K562 (cell line): ENCODE measurements around the gene TUBGCP6. TPM values are rescaled to one million over a fixed set of nuclear protein-coding genes. Genes with fewer than 3 reads are reported as not detected.
A peak's percentile ranks its signal among the peaks of the same experiment; 100 is the strongest.

Experiments used
- HNRNPL ChIP-seq: fragments of 200-400 bp; formaldehyde crosslinking; IDR thresholded peaks from 2 replicates; pipeline ENCODE4 v1.6.1; 2017; ENCODE audit warnings: low read depth, mild to moderate bottlenecking, low read length
- IRF2 ChIP-seq: sonication (generic); formaldehyde crosslinking; IDR thresholded peaks from 2 replicates; pipeline ENCODE4 v1.8.1; 2022; ENCODE audit warnings: mild to moderate bottlenecking, missing genetic modification reagents
- KLF16 ChIP-seq: IDR thresholded peaks from 2 replicates; pipeline ENCODE4 v1.6.1; 2016; ENCODE audit warnings: antibody characterized with exemption
- MBD2 ChIP-seq: sonication (generic); IDR thresholded peaks from 2 replicates; pipeline ENCODE4 v1.6.1; 2016; ENCODE audit warnings: low read depth, borderline replicate concordance
- MEF2D ChIP-seq: conservative IDR thresholded peaks from 2 replicates; pipeline ENCODE4 v1.6.1; 2016; ENCODE audit warnings: low read depth, missing genetic modification characterization, missing compliant biosample characterization
- MEIS2 ChIP-seq: fragments of 450-650 bp; IDR thresholded peaks from 2 replicates; pipeline ENCODE4 v1.6.1; 2014; ENCODE audit warnings: mild to moderate bottlenecking; ENCODE audit not compliant: partially characterized antibody
- PHB2 ChIP-seq: fragments of 450-650 bp; IDR thresholded peaks from 2 replicates; pipeline ENCODE4 v1.6.1; 2017; ENCODE audit warnings: low read depth
- SAP30 ChIP-seq: fragments of 200-600 bp; sonication (generic); IDR thresholded peaks from 2 replicates; pipeline ENCODE4 v1.6.1; 2012; ENCODE audit warnings: borderline replicate concordance, low read depth, mild to moderate bottlenecking, moderate library complexity, low read length, control low read depth, inconsistent platforms; ENCODE audit not compliant: insufficient read depth, poor library complexity, severe bottlenecking
- SREBF2 ChIP-seq: sonication (generic); formaldehyde crosslinking; IDR thresholded peaks from 2 replicates; pipeline ENCODE4 v1.4.0; 2020; ENCODE audit warnings: mild to moderate bottlenecking, missing genetic modification reagents
- ZKSCAN8 ChIP-seq: fragments of 200-800 bp; sonication (Bioruptor generic); IDR thresholded peaks from 2 replicates; pipeline ENCODE4 v1.6.1; 2016; ENCODE audit warnings: missing genetic modification characterization, missing compliant biosample characterization
- polyA plus RNA-seq, 8 experiments: library from polyadenylated mRNA; depleted of rRNA in 4 of 8; stranded (reverse) in 5 of 8; unstranded in 3 of 8; fragments of >200 nt; fragmentation: Nextera tagmentation in 2 of 8; fragmentation: Illumina TruSeq in 1 of 8; extraction: Ambion mirVana in 2 of 8; extraction: Trizol in 1 of 8; gene quantifications; 2 replicates each; pipeline versions ENCODE4 v1.2.1 to v1.2.3, GENCODE V29; 2011 to 2014; ENCODE audit warnings: inconsistent platforms in 1 of 8, missing spikeins in 1 of 8
- total RNA-seq, 7 experiments: library from RNA; depleted of rRNA in 6 of 7; stranded (reverse); fragments of >200 nt in 6 of 7; fragmentation: Illumina TruSeq in 2 of 7; extraction: Trizol in 2 of 7; gene quantifications; 2 replicates each; pipeline versions ENCODE4 v1.2.1 to v1.2.3, GENCODE V29; 2011 to 2021; ENCODE audit warnings: low replicate concordance in 1 of 7
- TF ChIP-seq, protein P1 (sequence below): sonication (generic); formaldehyde crosslinking; IDR thresholded peaks from 2 replicates; pipeline ENCODE4 v1.8.0; 2022; ENCODE audit warnings: mild to moderate bottlenecking, missing genetic modification reagents, borderline replicate concordance
- TF ChIP-seq, protein P2 (sequence below): sonication (generic); formaldehyde crosslinking; IDR thresholded peaks from 2 replicates; pipeline ENCODE4 v1.4.0; 2020; ENCODE audit warnings: mild to moderate bottlenecking, missing genetic modification reagents

Gene TUBGCP6
- total and polyA plus RNA-seq, 9 of the 15 experiments (the other 6 are each of a cell fraction or from before 2014, with no cell fraction given) = 0.76 to 33.0 (median 10.1) TPM

DNA sequence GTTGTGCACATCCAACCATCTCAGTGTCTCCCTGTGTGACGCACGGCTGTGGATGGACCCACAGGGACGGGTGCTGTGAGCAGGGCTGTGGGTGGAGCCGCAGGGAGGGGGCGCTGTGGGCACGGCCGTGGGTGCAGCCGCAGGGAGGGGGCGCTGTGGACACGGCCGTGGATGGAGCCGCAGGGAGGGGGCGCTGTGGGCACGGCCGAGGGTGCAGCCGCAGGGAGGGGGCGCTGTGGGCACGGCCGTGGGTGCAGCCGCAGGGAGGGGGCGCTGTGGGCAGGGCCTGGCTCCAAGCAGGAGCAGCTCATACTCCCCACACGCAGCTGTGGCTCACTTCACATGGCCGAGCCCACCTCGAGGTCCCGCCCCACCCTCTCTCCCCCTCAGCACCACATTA, 31.3 kb upstream of the TUBGCP6 start (continued):
- TF ChIP-seq, protein P1, sequence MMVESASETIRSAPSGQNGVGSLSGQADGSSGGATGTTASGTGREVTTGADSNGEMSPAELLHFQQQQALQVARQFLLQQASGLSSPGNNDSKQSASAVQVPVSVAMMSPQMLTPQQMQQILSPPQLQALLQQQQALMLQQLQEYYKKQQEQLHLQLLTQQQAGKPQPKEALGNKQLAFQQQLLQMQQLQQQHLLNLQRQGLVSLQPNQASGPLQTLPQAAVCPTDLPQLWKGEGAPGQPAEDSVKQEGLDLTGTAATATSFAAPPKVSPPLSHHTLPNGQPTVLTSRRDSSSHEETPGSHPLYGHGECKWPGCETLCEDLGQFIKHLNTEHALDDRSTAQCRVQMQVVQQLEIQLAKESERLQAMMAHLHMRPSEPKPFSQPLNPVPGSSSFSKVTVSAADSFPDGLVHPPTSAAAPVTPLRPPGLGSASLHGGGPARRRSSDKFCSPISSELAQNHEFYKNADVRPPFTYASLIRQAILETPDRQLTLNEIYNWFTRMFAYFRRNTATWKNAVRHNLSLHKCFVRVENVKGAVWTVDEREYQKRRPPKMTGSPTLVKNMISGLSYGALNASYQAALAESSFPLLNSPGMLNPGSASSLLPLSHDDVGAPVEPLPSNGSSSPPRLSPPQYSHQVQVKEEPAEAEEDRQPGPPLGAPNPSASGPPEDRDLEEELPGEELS (CRISPR knock-in tag) = no peak
- TF ChIP-seq, protein P2, sequence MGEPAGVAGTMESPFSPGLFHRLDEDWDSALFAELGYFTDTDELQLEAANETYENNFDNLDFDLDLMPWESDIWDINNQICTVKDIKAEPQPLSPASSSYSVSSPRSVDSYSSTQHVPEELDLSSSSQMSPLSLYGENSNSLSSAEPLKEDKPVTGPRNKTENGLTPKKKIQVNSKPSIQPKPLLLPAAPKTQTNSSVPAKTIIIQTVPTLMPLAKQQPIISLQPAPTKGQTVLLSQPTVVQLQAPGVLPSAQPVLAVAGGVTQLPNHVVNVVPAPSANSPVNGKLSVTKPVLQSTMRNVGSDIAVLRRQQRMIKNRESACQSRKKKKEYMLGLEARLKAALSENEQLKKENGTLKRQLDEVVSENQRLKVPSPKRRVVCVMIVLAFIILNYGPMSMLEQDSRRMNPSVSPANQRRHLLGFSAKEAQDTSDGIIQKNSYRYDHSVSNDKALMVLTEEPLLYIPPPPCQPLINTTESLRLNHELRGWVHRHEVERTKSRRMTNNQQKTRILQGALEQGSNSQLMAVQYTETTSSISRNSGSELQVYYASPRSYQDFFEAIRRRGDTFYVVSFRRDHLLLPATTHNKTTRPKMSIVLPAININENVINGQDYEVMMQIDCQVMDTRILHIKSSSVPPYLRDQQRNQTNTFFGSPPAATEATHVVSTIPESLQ (CRISPR knock-in tag) = no peak
- TF ChIP-seq IRF2 (CRISPR knock-in tag) = no peak
- no peak for TF ChIP-seq PHB2
- TF ChIP-seq MEF2D (tag) = no peak
- TF ChIP-seq KLF16 = no peak
- TF ChIP-seq HNRNPL = peak; percentile 80
- no peak for TF ChIP-seq MEIS2
- TF ChIP-seq SAP30 = no peak
- no peak for TF ChIP-seq ZKSCAN8 (CRISPR knock-in tag)
- TF ChIP-seq MBD2 = no peak
- TF ChIP-seq SREBF2 (CRISPR knock-in tag) = no peak
